Astrocyte of the cerebellum (primary cell): ENCODE data around the gene RNF34.
"Not testable (repeated sequence)": the region's sequence is repeated elsewhere in the genome, so short reads cannot be mapped to it uniquely, and the experiment has no call there.

Experiments
- DNase-seq: peaks from one replicate; pipeline ENCODE4 v3.0.0-alpha.2; 2011; ENCODE audit warnings: low read depth
- H3K4me3 ChIP-seq: 2 replicates; pipeline ENCODE4 v1.5.1; 2011; ENCODE audit warnings: mild to moderate bottlenecking, low read depth, low read length, moderate library complexity
- in situ Hi-C: cut with HindIII; loops from 2 replicates; pipeline ENCODE4 v1.10.0; 2017; ENCODE audit warnings: low sequenced_read_pairs
- TF ChIP-seq, protein P1 (sequence below): IDR thresholded peaks from 2 replicates; pipeline ENCODE4 v1.5.1; 2012; ENCODE audit warnings: low read length, low read depth, moderate library complexity, mild to moderate bottlenecking; ENCODE audit errors: missing control alignments

Gene RNF34

GRCh38 chr12:121376754-121377697, 22.9 kb upstream of the RNF34 start:
- TF ChIP-seq, protein P1, sequence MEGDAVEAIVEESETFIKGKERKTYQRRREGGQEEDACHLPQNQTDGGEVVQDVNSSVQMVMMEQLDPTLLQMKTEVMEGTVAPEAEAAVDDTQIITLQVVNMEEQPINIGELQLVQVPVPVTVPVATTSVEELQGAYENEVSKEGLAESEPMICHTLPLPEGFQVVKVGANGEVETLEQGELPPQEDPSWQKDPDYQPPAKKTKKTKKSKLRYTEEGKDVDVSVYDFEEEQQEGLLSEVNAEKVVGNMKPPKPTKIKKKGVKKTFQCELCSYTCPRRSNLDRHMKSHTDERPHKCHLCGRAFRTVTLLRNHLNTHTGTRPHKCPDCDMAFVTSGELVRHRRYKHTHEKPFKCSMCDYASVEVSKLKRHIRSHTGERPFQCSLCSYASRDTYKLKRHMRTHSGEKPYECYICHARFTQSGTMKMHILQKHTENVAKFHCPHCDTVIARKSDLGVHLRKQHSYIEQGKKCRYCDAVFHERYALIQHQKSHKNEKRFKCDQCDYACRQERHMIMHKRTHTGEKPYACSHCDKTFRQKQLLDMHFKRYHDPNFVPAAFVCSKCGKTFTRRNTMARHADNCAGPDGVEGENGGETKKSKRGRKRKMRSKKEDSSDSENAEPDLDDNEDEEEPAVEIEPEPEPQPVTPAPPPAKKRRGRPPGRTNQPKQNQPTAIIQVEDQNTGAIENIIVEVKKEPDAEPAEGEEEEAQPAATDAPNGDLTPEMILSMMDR = no peak
- H3K4me3 ChIP-seq = no peak overlapping the region
- DNase-seq = no peak
- in situ Hi-C loops = no loop called here

- DNase-seq = no peak
- in situ Hi-C loops = no loop called here
- TF ChIP-seq, protein P1 = no peak
- H3K4me3 ChIP-seq = no peak overlapping the region
Observed at GRCh38 chr12:121378736-121379135, 21.2 kb upstream of the RNF34 start.

DNA sequence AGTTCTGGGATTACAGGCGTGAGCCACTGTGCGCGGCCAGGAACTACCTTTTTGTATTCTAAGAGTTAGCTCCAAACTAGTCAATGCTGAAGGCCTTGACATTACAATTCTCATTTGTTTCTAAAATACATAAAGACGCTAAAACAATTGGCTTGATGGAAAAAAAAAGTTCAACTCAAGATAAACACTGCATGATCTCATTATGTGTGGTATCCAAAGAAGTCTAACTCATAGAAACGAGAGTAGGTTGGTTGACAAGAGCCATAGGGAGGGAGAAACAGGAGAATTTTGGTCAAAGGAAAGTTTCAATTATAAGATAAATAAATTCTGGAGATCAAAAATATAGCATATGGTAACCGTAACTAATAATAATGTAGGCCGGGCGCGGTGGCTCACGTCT, 20.0 kb upstream of the RNF34 start:
- no peak for DNase-seq
- TF ChIP-seq, protein P1 = no peak
- in situ Hi-C loops = no loop called here
- H3K4me3 ChIP-seq = no peak overlapping the region

- H3K4me3 ChIP-seq = no peak overlapping the region
- in situ Hi-C loops = no loop called here
- DNase-seq = no peak
- TF ChIP-seq, protein P1 = no peak
Observed at GRCh38 chr12:121383601-121384021, 16.3 kb upstream of the RNF34 start.

DNA sequence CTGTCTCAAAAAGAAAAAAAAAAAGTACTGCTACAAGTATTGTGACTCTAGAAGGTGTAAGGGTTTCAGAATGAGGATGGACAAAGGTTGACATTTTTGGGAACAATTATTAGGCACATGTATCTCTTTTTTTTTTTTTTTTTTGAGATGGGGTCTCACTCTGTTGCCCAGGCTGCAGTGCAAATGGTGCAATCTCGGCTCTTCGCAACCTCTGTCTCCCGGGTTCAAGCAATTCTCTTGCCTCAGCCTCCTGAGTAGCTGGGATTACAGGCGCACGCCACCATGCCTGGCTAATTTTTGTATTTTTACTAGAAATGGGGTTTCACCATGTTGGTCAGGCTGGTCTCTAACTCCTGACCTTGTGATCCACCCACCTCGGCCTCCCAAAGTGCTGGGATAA, 15.0 kb upstream of the RNF34 start:
- DNase-seq, in situ Hi-C loops, H3K4me3 ChIP-seq: not testable (repeated sequence)

- no peak overlapping the region for H3K4me3 ChIP-seq
- TF ChIP-seq, protein P1 = no peak
- no peak for DNase-seq
- in situ Hi-C loops = no loop called here
Observed at GRCh38 chr12:121388421-121388981, 11.4 kb upstream of the RNF34 start.

GRCh38 chr12:121390856-121391255, 9.1 kb upstream of the RNF34 start:
- no peak for DNase-seq
- TF ChIP-seq, protein P1 = no peak
- in situ Hi-C loops = no loop called here
- H3K4me3 ChIP-seq = no peak overlapping the region
